Measurements from ENCODE around the gene KRTAP4-11.
"Not testable (repeated sequence)": the region's sequence is repeated elsewhere in the genome, so short reads cannot be mapped to it uniquely, and the experiment has no call there.

The KRTAP4-11 gene

DNA sequence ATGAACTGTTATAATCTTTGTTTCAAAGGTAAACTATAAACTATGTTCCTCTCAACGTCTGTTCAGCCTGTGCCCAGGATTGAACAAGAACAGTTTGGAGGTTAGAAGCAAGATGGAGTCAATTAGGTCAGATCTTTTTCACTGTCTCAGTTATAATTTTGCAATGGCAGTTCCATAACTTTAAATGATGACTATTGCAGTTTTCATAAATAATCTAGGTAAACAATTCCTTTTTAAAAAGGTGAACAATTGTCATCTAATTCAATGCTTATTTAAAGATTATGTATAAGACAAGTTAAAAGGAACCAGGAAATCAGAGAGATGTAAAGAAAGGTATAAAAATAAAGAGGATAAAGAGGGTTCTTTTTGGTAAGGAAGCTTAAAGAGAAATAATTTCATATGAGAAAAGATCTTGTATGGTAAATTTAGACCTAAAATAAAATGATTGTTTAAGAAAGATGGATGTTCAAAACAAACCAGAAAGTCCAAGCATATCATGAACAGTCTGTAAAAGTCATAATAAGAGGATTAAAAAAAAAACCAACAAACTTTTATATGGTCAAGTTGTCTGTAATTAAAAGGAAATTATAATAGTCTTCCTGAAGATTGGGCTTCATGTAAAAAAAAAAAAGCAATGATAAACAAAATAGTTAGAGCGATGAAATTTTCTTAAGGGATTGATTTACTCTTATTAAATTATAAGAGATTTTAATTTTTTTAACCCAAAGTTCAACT lies 6.9 kb downstream of the KRTAP4-11 start:
- DNase-seq (ENCODE audit: insufficient read length, low spot score) (no peak), FAIRE-seq (no peak)
- no peak for TF ChIP-seq POLR2A (IDR thresholded peaks at IDR 0.05; ENCODE audit: low read depth, low read length)

DNA sequence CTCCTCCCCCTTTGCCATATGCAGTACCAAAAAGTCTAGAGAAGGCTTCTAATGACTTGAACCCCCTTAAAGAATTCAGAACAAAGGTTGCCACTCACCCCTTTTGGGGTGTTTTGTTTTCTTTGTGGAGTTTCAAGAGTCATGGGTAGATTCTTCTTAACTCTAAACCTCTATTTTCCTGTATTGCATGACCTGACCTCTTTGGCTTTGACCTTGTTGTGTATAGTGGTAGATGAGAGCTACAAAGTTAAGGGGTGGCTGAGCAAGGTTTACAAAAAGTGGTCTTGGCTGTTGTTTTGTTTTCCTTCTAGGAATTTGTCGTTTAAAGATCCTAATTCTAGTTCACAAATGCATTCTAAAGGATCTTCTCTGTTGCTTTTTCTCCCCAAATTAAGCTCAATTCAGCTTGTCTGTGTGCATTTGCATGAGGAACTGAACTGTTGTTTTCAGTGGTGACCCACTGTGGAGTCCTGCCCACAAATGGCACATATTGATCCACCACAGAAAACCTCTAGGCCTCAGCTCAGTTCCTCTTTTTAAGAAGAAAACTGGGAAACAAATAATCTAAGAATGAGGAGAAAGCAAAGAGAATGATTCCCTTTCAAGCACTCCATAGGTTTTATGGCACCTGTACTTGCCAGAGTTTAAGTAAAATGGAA lies 9.3 kb downstream of the KRTAP4-11 start:
- not testable (repeated sequence) for FAIRE-seq; DNase-seq (ENCODE audit: insufficient read length, low spot score)

DNA sequence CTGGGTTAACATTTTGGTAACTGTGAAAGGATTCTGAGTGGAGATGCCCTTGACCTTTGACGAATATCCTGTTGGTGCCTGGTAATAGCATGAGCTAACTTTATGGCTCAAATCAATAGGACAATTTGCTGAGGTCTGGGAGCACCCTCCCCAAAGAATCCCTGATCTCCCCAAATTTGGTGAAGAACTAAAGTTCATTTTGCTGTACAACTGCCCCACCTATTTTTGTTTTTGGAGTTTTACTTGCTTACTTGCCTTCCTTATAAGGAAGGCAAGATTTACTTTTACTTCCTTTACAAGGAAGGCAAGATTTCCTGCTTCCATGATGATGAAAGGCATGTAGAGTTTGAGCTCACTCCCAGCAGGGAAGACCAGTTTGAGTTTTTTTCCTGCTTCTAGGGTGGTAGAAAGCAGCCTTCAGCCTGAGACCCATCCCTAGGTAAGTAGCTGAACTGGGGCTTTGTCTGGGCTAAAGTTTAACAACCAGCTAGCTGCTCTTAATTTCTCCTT lies 10.2 kb downstream of the KRTAP4-11 start:
- FAIRE-seq (no peak), DNase-seq (ENCODE audit: insufficient read length, low spot score) (no peak)
- TF ChIP-seq POLR2A (IDR thresholded peaks at IDR 0.05; ENCODE audit: low read depth, low read length): no peak

DNA sequence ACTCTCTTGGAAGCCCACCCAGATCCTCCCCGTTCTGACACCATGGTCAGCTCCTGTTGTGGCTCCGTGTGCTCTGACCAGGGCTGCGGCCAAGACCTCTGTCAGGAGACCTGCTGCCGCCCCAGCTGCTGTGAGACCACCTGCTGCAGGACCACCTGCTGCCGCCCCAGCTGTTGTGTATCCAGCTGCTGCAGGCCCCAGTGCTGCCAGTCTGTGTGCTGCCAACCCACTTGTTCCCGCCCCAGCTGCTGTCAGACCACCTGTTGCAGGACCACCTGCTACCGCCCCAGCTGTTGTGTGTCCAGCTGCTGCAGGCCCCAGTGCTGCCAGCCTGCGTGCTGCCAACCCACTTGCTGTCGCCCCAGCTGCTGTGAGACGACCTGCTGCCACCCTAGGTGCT lies 12.8 kb downstream of the KRTAP4-11 start, which contains the start of gene KRTAP4-9:
Gene KRTAP4-9, plus strand, starts transcription at position 43 of the 400 bp plus-strand sequence. Its CDS starts 0 bp downstream, at position 43.
- FAIRE-seq: not testable (repeated sequence)

DNA sequence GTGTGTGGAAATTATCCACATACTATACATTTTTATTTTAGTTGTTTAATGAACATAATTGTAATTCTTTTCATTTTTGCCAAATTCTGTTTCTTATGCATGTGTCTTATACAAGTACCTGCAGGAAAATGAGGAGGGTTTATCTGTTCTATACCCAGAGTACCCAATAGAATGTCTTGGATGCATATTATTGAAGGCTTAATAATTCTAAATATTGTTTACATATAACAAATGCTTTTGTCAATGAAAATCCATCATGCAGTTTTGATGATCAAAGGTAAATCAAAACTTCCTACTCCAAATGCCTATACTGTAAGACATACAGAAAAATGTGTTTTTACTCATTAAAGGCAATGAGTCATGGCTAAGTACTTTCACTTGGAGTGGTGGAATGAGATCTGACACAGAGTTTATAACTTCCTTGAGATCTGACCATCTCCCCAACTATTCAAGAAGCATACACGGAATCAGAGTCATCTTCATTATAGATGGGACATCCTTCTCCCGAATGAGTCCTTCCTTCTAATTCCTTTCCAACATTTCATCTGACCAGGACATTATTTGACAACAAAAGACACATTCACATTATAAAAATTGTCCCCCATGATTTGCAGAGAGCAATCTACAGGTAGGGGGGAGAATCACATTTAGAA lies 13.7 kb downstream of the KRTAP4-11 start:
- not testable (repeated sequence) for DNase-seq (ENCODE audit: insufficient read length, low spot score)
- peak; percentile 95 for FAIRE-seq

More for the DNA sequence above, 12.8 kb downstream of the KRTAP4-11 start, which contains the start of gene KRTAP4-9:
- DNase-seq (ENCODE audit: insufficient read length, low spot score): not testable (repeated sequence)

DNA sequence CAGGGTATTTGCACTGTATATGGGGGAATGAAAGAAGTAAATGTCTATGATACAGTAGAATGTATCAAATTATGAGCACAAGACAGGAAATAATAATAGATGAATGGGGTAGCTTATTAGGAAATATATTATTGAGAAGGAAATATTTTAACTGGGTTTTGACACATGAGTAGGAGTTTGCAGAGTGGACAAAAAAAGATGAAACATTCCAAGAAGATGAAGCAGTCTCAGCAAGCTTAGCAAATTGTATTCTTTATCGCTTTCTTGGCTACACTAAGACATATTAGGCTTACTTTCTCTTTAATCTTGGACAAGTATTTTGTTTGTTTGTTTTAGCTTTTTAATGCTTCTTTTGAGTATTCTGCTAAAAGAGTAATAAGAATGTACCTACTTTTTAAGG lies 14.3 kb downstream of the KRTAP4-11 start:
- DNase-seq (ENCODE audit: insufficient read length, low spot score): no peak
- no peak for FAIRE-seq
- TF ChIP-seq POLR2A (IDR thresholded peaks at IDR 0.05; ENCODE audit: low read depth, low read length): no peak

DNA sequence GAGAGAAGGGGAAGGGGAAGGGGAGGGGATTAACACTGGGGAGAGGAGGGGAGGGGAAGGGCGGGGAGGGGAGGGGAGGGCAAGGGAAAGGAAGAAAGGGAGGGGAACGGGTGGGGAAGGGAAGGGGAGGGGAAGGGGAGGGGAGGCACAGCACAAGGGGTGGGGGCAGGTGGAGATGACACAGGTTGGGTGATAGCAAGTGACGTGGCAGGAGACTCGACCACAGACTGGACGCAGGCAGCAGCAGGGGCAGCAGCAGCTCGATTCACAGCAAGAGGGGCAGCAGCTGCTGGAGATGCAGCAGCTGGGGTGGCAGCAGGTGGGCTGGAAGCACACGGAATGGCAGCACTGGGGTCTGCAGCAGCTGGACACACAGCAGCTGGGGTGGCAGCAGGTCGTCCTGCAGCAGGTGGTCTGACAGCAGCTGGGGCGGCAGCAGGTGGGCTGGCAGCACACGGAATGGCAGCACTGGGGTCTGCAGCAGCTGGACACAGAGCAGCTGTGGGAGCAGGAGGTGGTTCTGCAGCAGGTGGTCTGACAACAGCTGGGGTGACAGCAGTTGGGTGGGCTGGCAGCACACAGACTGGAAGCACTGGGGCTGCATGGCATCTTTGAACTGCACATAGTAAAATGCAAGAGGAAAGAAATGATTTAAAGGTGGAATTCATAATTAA lies 16.4 kb downstream of the KRTAP4-11 start, which contains the start of gene KRTAP4-16:
Gene KRTAP4-16, minus strand, starts transcription at position 624 of the 674 bp plus-strand sequence. Its CDS starts 0 bp downstream, at position 624.
- no peak for TF ChIP-seq POLR2A (IDR thresholded peaks at IDR 0.05; ENCODE audit: low read depth, low read length)
- FAIRE-seq: no peak
- no peak for DNase-seq (ENCODE audit: insufficient read length, low spot score)

DNA sequence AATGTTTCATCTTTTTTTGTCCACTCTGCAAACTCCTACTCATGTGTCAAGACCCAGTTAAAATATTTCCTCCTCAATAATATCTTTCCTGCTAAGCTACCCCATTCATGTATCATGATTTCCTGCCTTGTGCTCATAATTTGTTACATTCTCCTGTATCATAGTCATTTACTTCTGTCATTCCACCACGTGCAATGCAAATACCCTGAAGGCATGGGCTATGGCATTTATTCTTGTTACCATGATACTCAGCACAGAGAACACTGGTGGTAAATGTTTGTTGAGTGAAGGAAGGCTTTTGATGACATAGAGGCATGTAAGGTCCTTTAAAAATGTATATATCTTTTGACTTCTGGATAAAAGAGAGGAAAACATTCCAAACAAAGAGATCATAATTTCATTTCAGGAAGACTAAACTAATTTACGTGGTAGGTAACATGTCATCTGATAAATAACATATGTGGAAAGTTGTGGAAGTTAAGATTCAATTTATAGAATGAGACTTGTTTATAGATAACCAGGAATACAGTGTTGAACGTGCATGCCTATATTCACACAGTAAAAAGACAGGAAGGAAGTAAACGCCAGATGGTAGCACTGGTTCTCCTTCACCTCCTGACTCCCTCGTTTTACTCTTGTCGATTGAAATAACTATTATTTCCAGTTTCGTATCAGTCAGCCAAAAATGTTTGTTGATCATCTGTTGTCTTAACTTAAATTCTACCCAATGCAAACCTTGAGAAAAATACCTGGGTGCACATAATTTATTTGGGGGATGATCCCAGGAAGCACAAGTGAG lies 18.3 kb downstream of the KRTAP4-11 start:
- FAIRE-seq (peak; percentile 67), DNase-seq (ENCODE audit: insufficient read length, low spot score) (peak; percentile 5)

DNA sequence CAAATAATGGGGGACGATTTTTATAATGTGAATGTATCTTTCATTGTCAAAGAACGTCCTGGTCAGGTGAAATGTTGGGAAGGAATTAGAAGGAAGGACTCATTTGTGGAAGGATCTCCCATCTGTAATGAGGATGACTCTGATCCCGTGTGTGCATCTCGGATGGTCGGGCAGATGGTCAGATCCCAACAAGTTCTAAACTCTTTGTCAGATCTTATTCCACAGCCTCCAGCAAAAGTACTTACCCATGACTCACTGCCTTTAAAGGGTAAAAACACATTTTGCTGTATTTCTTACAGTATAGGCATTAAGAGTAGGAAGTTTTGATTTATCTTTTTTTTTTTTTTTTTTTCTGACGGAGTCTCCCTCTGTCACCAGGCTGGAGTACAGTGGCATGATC lies 19.7 kb downstream of the KRTAP4-11 start:
- DNase-seq (ENCODE audit: insufficient read length, low spot score): no peak
- FAIRE-seq: no peak

DNA sequence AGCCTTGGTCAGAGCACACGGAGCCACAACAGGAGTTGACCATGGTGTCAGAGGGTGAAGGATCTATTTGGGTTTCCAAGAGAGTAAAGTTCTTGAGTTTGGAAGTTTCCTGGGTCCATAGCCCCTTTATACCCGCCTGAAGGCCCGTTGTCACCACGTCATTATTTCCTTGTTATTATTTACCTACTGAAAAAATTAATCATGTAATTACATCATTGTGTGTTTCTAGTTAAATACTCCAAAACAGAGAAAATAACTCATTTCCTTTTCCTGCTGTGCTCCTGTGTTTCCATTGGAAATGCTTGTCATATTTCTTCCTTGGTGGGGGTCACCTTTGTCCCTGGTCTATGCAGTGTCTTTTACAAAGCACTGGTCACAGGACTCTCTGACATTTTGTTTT lies 20.1 kb downstream of the KRTAP4-11 start, which contains the start of gene KRTAP4-8:
Gene KRTAP4-8, minus strand, starts transcription at position 101 of the 400 bp plus-strand sequence. Its CDS starts 58 bp downstream, at position 43.
- DNase-seq (ENCODE audit: insufficient read length, low spot score) (no peak), FAIRE-seq (no peak)
- TF ChIP-seq POLR2A (IDR thresholded peaks at IDR 0.05; ENCODE audit: low read depth, low read length): no peak

More for the DNA sequence above, 19.7 kb downstream of the KRTAP4-11 start:
- TF ChIP-seq POLR2A (IDR thresholded peaks at IDR 0.05; ENCODE audit: low read depth, low read length): no peak

DNA sequence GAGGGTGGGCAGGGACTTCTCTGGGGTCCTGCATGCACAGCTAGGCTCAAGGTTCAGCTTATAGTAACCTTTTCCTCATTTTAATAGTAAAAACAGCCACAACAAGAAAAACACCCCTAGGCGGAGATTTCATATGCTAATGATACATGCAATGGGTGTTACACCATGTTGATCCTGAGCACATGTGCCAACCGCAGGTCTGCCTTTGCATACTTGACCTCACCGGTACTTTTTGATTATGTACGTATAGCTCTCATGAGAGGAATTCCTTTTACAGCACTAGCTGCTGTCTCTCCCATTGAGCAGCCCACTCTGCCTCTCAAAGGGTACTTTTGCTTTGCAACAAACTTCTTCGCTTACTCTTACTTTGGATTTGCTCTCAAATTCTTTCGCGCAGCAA lies 22.1 kb downstream of the KRTAP4-11 start:
- DNase-seq (ENCODE audit: insufficient read length, low spot score) (no peak), FAIRE-seq (no peak)
- no peak for TF ChIP-seq POLR2A (IDR thresholded peaks at IDR 0.05; ENCODE audit: low read depth, low read length)

DNA sequence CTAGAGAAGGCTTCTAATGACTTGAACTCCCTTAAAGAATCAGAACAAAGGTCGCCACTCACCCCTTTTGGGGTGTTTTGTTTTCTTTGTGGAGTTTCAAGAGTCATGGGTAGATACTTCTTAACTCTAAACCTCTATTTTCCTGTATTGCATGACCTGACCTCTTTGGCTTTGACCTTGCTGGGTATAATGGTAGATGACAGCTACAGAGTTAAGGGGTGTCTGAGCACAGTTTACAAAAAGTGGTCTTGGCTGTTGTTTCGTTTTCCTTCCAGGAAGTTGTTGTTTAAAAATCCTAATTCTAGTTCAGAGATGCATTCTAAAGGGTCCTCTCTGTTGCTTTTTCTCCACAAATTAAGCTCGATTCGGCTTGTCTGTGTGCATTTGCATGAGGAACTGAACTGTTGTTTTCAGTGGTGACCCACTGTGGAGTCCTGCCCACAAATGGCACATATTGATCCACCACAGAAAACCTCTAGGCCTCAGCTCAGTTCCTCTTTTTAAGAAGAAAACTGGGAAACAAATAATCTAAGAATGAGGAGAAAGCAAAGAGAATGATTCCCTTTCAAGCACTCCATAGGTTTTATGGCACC lies 29.3 kb downstream of the KRTAP4-11 start:
- FAIRE-seq; DNase-seq (ENCODE audit: insufficient read length, low spot score): not testable (repeated sequence)

DNA sequence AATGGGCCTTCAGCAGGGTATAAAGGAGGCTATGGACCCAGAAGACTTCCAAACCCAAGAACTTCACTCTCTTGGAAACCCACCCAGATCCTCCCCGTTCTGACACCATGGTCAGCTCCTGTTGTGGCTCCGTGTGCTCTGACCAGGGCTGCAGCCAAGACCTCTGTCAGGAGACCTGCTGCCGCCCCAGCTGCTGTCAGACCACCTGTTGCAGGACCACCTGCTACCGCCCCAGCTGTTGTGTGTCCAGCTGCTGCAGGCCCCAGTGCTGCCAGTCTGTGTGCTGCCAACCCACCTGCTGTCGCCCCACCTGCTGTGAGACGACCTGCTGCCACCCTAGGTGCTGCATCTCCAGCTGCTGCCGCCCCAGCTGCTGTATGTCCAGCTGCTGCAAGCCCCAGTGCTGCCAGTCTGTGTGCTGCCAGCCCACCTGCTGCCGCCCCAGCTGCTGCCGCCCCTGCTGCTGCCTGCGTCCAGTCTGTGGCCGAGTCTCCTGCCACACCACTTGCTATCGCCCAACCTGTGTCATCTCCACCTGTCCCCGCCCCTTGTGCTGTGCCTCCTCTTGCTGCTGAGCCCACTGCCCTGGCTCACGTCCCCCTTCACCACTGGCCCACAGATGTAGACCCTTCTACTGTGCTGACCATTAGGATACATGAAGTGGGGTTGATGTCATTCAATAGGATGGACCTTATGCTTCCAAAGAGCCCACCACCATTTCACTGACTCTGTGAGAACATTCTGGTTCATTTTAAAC lies 33.9 kb downstream of the KRTAP4-11 start, which contains the start of gene KRTAP4-7:
Gene KRTAP4-7, plus strand, starts transcription at position 51 of the 757 bp plus-strand sequence. Its CDS starts 57 bp downstream, at position 108.
- not testable (repeated sequence) for FAIRE-seq

DNA sequence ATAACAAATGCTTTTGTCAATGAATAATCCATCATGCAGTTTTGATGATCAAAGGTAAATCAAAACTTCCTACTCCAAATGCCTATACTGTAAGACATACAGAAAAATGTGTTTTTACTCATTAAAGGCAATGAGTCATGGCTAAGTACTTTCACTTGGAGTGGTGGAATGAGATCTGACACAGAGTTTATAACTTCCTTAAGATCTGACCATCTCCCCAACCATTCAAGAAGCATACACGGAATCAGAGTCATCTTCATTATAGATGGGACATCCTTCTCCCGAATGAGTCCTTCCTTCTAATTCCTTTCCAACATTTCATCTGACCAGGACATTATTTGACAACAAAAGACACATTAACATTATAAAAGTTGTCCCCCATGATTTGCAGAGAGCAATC lies 34.7 kb downstream of the KRTAP4-11 start:
- peak; percentile 99 for FAIRE-seq
- not testable (repeated sequence) for DNase-seq (ENCODE audit: insufficient read length, low spot score)

More for the DNA sequence above, 33.9 kb downstream of the KRTAP4-11 start, which contains the start of gene KRTAP4-7:
- not testable (repeated sequence) for DNase-seq (ENCODE audit: insufficient read length, low spot score)
